Loucy (cell line): ENCODE results near the gene PREX1.

Experiments used
- EZH2phosphoT487 ChIP-seq: fragments of 200-600 bp; IDR thresholded peaks from 2 replicates; pipeline ENCODE4 v1.6.1; 2018; ENCODE audit warnings: antibody characterized with exemption, mild to moderate bottlenecking, moderate library complexity, borderline replicate concordance
- TF ChIP-seq, protein P1 (sequence below): fragments of 200-600 bp; sonication (generic); conservative IDR thresholded peaks from 2 replicates; pipeline ENCODE4 v1.5.1; 2014; ENCODE audit warnings: mild to moderate bottlenecking, antibody characterized with exemption, low read length

DNA sequence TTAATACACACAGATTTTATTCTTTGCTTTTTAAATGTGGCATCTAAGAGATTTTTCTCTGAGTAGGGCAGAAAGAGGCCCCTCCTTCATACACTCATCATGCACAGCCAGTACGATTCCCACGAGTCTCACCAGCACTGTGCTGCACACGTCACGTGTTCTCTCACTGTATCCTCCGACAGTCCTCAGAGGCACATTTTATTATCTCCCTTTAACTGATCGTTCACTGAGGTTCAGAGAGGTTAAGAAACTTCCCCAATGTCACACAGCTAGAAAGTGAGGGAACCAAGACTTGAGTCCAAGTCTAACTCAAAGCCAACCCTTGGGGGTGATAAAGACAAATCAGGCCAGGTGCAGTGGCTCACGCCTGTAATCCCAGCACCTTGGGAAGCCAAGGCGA is 142.5 kb downstream of the PREX1 start:
- TF ChIP-seq, protein P1, sequence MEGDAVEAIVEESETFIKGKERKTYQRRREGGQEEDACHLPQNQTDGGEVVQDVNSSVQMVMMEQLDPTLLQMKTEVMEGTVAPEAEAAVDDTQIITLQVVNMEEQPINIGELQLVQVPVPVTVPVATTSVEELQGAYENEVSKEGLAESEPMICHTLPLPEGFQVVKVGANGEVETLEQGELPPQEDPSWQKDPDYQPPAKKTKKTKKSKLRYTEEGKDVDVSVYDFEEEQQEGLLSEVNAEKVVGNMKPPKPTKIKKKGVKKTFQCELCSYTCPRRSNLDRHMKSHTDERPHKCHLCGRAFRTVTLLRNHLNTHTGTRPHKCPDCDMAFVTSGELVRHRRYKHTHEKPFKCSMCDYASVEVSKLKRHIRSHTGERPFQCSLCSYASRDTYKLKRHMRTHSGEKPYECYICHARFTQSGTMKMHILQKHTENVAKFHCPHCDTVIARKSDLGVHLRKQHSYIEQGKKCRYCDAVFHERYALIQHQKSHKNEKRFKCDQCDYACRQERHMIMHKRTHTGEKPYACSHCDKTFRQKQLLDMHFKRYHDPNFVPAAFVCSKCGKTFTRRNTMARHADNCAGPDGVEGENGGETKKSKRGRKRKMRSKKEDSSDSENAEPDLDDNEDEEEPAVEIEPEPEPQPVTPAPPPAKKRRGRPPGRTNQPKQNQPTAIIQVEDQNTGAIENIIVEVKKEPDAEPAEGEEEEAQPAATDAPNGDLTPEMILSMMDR: no peak
- no peak for TF ChIP-seq EZH2phosphoT487
